ENCODE results near the gene ABCG5.

The ABCG5 gene

DNA sequence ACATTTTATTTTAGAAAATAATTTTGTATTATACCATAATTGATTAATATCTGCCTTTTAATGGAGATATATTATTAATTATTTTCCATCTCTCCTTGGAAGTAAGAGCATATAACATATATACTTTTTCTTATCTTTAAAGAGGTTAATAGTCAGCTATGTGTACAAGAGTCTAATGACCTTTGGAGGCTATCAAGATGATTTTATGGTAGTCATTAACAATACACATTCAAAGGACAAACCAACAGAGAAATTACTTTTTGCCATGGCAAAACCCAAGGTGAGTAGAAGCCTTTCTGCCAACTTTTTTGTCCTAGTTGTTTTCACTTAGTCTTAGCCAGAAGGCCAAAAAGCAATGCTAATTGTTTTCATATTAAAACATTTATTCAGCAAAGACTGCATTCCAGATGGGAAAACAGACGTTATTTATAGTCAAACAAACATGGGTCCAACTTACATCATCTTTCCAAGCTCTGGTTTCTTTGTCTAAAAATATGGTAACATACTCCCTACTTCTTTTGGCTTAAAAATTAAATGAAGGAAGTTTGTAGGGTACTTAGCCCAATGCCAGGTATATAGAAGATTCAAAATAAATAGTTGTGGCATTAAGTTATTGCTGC is 74.4 kb downstream of the ABCG5 start:
- no peak overlapping the region for H3K4me3 ChIP-seq
- peak overlapping the region; percentile 18 to 20 for H3K27ac ChIP-seq
- DNase-seq (ENCODE audit: low spot score), result no peak
- TF ChIP-seq, protein P1, sequence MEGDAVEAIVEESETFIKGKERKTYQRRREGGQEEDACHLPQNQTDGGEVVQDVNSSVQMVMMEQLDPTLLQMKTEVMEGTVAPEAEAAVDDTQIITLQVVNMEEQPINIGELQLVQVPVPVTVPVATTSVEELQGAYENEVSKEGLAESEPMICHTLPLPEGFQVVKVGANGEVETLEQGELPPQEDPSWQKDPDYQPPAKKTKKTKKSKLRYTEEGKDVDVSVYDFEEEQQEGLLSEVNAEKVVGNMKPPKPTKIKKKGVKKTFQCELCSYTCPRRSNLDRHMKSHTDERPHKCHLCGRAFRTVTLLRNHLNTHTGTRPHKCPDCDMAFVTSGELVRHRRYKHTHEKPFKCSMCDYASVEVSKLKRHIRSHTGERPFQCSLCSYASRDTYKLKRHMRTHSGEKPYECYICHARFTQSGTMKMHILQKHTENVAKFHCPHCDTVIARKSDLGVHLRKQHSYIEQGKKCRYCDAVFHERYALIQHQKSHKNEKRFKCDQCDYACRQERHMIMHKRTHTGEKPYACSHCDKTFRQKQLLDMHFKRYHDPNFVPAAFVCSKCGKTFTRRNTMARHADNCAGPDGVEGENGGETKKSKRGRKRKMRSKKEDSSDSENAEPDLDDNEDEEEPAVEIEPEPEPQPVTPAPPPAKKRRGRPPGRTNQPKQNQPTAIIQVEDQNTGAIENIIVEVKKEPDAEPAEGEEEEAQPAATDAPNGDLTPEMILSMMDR (IDR thresholded peaks at IDR 0.05), result no peak

DNA sequence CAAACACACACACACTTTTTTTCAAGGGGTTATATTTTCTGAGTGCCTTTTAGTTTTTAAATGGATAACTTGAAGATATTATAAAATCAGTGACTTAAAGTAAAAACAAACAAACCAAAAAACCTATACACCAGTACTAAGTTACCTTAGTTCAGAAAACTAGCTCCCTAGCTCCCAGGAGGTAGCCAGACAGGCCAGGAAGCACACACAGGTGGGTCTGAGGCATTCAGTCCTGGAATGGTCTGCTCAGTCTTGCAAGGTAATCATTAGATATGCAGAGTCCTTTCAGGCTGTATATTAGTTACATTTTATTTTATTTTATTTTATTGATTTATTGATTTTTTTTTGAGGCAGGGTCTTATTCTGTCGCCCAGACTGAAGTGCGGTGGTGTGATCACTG is 75.5 kb downstream of the ABCG5 start:
- TF ChIP-seq, protein P1 (IDR thresholded peaks at IDR 0.05), result no peak
- Histone ChIP-seq H3K4me3 (no peak overlapping the region), H3K27ac (no peak overlapping the region)
- no peak for DNase-seq (ENCODE audit: low spot score)
